GM18873 (cell line): ENCODE measurements around the gene LMNTD1.
"Not testable (repeated sequence)": the region's sequence is repeated elsewhere in the genome, so short reads cannot be mapped to it uniquely, and the experiment has no call there.

Source experiments
- ATAC-seq: cut with Tn5 transposase; IDR thresholded peaks from one replicate; pipeline ENCODE4 v1.9.1; 2021; ENCODE audit warnings: mild to moderate bottlenecking, moderate library complexity, moderate number of reproducible peaks; ENCODE audit not compliant: unreplicated experiment, low FRiP score

Gene LMNTD1

DNA sequence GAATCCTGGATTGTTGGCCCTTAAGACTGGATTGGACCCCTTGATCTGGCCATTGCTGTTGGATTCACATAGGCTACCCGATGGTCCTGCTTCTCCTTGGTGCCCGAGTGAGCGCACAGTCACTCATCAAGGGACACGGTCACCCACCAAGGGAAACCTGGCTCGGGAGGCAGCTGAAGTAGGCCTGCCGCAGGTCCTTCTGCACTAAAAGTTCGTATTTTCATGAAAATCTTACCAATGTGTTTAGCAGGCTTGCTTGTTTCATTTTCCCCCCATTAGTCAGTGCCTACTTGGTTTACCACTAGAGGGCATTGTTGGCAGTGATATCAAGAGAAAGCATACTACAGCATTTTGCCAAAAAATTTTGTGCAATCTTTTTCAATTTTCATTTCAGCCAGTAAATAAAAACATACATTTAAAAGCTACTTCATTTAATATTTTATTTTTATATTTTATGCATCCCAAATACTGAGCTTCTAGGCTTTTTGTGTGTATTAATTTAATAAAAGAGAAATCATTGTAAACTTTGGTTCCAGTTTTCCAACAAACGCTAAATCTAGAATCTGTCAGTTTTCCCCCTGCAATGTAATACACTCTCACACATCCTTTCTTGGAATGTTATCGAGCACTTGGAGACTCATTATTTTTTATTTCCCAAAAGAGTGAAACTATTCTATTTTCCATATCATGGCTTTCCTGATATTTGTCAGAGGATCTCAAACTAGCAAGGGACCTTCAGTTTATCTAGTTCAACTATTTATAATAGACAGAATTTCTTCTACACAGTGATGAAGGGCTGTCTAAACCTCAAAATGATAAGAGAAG lies 116.7 kb downstream of the LMNTD1 start:
- ATAC-seq: peak; percentile 46

GRCh38 chr12:25435431-25435830 lies 117.7 kb downstream of the LMNTD1 start:
- no peak for ATAC-seq

GRCh38 chr12:25434515-25434914 lies 118.6 kb downstream of the LMNTD1 start:
- no peak for ATAC-seq

GRCh38 chr12:25433581-25434325 lies 119.3 kb downstream of the LMNTD1 start:
- ATAC-seq: no peak

- no peak for ATAC-seq
Measured at GRCh38 chr12:25433024-25433423, 120.1 kb downstream of the LMNTD1 start.

DNA sequence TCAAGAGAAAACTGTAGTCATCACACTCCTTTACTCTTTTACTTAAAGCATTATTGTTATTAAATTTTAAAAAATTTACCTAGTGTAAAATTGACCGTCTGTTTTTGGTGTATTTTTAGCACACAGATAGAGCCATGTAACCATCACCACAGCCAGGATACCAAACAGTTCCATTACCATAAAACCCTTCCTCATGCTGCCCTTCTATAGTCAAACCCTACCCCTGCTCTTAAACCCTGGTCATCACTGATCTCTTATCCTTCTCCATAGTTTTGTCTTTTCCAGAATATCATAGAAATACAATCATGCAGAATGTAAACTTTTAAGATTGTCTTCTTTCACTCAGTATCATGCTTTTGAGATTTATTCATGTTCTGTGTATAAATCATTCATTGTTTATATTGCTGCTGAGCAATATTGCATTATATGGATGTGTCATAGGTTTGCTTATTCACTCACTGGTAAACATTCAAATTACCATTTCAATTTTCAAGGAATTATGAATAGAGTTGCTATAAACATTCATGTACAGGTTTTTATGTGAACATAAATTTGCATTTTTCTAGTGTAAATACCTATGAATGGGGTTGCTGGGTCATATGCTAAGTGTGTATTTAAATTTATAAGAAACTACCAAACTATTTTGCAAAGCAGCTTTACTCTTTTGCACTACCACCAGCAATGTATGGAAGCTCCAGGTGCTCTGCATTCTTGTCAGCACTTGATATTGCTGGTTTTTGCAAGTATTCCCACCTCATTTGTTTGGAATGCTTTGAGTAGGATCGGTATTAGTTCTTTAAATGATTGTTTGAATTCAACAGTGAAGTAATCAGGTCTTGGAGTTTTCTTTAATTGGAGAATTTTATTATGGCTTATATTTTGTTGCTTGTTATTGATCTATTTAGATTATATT lies 125.5 kb downstream of the LMNTD1 start:
- ATAC-seq: no peak

DNA sequence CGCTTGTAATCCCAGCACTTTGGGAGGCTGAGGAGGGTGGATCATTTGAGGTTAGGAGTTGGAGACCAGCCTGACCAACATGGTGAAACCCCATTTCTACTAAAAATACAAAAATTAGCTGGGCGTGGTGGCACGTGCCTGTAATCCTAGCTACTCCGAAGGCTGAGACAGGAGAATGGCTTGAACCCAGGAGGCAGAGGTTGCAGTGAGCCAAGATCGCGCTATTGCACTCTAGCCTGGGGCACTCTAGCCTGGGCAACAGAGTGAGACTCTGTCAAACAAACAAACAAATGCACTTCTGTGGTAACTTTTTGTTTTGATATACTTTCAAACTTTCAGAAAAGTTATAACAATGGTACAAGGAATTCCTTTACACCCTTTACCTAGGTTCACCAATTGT lies 126.3 kb downstream of the LMNTD1 start:
- not testable (repeated sequence) for ATAC-seq
